ENCODE measurements around the gene NCKAP5.

NCKAP5 gene

DNA sequence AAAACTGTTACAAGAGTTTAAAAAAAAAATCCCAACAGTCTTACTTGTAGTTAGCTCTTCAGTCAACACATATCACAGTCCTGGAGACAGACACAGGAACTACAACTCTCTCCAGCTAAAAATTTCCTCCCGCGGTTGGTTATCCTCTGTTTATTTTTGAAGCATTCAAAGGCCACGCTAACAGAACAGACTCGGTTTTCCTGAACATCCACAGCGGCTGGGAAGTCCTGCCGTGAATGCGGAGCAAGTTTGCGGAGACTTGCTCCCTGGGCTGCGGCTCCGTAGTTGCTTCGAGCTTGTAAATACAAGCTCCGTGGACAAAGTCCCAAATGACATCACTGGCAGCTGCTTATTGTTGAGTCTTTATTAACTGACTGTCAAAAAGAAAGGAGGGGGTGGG is at the start of gene NCKAP5:
Gene NCKAP5 (minus strand): TSS at position 292 of the 400 bp plus-strand sequence. CDS start 50,937 bp downstream, outside the sequence.
- no peak for DNase-seq

GRCh38 chr2:133609664-133610063 is 41.4 kb upstream of the NCKAP5 start:
- no peak for DNase-seq

DNA sequence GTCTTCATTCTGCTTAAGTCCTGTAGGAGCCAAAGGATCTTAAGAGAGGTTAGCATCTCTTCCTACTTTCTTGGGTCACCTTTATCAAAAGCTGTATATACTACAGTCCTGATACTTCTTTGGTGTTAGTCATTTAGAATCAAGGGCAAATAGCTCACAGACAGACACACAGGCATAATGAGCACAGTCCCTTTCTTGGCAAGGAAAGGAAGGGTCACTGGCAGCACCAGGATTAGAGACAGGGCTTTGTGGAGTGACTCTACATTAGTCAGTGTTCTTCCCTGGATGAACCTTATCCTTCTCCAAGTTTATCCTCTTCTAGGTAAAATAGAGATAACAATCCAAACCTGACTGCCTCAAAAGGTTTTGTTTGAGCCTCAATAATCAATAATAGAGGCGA is 40.0 kb upstream of the NCKAP5 start:
- DNase-seq, result no peak

GRCh38 chr2:133607679-133608078 is 39.4 kb upstream of the NCKAP5 start:
- DNase-seq, result no peak

DNA sequence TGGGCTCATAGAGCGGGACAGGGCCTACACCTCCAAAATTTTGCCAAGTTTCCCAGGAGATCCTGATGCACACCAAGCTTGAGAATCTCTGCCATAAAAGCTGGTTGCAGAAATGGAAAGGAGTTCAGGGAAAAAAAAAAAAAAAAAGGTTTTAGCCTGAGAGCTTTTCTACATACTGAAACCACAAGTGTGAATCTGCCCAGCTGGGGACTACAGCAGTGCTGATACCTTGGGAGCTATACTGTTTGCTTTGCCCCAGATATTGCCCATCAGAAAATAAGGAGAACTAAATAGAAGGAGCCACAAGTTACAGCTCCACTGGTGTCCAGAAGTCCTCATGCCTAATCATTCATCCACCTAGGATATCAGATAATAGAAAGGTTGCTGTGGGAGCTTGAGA is 38.4 kb upstream of the NCKAP5 start:
- DNase-seq, result no peak

GRCh38 chr2:133605766-133606137 is 37.5 kb upstream of the NCKAP5 start:
- no peak for DNase-seq

- no peak for DNase-seq
These were observed 36.9 kb upstream of the NCKAP5 start for GRCh38 chr2:133605011-133605765.

- DNase-seq, result no peak
These were observed 34.8 kb upstream of the NCKAP5 start for GRCh38 chr2:133603109-133603508.

DNA sequence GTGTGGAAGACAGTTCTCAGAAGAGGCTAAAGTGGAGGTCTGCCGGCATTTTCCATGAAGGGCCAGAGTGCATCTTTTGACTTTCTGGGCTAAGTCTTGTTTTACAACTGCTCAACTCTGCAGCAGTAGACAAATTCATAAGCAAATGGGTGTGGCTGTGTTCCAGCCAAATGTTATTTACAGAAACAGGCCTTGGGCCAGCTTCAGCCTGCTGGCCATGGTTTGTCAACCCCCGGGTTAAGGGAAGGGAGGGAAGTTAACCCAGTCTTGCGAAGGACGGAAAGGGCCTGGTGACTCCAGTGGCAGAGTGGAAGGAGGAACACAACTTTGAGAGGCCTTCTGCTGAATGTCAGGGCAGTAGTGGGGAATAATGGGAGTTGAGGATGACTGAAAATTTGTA is 34.3 kb upstream of the NCKAP5 start:
- DNase-seq, result no peak

DNA sequence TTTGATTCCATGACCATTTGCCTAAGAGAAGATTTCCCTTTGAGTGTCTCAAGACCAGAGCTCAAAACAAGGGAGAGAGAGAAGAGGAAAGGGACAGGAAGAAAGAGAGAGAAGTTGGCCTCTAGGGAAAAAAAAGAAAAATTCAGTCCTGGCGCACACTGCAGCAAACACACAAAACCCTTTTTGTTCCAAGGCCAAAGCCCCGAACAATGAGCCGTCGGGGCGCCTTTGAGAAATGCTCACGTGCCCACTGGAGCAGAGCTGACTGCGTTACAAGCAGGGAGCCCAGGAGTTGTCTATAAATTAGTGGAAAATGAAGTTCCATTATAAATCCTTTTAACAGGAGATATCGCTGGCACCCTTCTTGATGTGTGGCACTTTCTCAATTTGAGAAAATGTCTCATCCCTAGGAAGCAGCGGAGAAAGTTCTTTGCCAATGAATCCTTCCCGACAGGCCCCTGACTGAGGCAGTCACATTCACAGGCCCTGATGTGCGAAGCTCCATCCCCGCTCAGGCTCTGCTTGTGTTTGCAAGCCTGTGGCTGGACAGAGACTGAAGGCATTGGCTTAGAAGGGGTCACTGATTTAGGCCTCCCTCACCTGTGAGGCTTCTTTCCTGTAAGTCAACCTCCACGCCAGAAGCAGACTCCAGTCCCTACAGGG is 32.1 kb upstream of the NCKAP5 start:
- no peak for DNase-seq

- no peak for DNase-seq
These were observed 31.5 kb upstream of the NCKAP5 start for GRCh38 chr2:133599811-133600210.

DNA sequence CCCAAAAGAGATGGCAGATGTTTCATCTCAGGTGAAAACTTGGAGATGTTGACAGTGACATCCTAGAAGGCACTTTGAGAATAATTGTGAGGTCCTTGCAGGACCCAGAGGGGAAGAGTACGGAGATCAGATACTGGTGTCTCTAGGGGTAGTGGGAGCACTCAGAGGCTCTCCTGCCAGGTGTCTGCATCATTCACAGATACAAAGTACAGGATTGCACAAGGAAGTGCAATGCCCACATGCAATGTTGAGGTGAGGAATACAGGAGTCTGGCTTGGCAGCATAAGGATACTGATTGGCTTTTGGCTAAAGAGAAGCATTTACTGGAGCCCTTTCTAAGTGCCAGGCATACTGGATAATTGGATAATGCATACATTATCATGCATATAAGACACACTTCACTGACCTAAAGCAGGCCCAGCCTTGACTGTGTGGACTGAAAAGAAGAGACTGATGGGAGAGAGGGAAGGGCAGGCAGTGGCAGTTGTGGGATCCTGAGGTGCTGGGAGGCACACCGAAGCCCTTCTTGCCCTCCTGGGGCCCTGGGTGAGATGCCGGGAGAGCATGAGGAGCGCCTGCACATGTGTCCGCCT is 31.0 kb upstream of the NCKAP5 start:
- no peak for DNase-seq

DNA sequence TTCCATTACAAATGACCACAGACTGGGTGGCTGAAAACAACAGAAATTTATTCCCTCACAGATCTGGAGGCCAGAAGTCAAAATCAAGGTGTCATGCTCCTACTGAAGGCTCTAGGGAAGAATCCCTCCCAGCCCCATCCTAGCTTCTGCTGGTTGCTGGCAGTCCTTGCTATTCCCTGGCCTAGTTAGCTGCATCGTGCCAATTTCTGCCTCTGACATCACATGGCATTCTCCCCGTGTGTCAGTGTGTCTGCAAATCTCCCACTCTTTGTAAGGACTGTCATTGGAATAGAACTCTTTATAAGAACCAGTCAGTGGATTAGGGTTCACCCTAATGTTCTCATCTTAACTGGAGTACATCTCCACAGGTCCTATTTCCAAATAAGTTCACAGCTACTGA is 30.5 kb upstream of the NCKAP5 start:
- DNase-seq, result no peak

DNA sequence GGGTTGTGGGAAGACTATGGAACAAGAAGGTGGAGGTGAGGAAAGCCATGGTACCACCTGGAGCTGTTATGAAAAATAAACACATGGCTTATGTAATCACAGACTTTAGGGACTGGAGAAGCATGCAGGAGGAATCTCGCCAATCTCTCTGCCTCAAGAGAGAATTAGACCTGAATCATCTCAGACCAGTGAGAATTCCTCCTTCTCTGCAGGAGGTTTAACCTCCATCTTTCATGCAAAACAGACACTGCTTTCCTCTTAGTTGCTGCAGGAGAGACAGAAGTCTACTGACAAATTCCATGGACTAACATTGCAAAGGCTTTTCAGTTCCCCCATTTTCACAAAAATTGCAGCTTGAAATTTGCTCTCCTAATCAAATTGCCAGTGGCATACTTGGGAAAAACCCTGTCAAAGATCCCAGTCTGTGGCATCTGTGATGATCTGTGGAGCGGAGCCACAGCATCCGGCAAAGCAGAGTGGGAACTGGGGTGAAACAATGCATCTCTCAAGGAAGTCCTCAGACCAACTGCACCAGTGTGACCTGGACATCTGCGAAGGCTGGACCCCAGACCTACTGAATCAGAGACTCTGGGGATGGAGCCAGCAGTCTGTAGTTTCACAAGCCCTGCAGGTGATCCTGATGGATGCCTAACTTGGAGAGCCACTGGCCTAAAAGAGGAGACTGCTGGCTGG is 28.6 kb upstream of the NCKAP5 start:
- no peak for DNase-seq

DNA sequence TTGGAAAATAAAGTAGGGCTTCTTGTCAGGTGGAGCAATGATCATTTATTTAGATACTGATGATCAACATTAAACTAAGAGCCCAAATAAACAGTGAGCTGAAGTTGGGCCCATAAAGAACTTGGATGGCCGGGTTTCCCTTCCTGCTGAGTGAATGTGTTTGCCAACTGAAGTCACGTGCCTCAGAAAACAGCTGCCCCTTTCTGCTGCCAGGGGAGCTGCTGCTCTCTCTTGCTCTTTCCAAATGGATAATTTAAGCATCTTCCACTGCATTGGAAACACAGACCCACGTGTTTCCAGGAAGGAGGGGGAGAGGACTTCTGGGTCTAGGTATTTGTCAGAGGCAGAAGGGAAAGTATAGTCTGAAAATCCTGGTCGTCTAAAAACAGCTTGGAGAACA is 22.9 kb upstream of the NCKAP5 start:
- DNase-seq, result no peak

DNA sequence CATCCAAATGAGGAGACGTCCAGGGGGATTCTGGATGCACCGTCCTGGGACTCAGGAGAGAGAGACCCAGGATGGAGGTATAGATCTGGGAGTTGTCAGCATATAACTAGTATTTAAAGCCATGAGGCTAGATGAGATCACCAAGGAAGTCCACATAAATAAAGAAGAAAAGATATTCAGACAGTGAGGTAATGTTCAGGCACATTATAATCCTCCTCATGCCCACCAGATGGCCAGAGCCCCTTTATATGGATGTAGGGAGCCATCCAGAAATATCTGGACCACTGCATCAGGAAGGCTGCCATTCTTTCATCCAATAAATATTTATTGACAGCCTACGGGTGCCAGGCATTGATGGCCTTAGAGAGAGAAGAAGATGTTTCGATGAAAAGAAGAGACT is 21.2 kb upstream of the NCKAP5 start:
- no peak for DNase-seq

DNA sequence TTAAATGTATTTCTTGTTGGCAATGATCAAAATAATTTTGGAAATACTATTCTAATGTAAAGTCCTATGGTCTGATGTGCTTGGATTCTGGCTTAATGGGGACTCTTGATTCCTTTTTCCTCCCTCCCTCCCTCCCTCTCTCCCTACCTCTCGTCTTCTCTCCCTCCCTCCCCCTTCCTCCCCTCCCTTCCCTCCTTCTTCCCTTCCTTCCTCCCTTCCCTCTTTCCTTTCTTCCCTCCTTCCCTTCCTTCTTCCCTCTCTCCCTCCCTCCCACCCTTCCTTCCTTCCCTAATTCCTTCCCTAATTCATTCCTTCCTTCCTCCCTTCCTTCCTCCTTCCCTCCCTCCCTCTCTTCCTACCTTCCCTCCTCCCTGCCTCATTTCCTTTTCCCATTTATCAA is 19.9 kb upstream of the NCKAP5 start:
- no peak for DNase-seq

DNA sequence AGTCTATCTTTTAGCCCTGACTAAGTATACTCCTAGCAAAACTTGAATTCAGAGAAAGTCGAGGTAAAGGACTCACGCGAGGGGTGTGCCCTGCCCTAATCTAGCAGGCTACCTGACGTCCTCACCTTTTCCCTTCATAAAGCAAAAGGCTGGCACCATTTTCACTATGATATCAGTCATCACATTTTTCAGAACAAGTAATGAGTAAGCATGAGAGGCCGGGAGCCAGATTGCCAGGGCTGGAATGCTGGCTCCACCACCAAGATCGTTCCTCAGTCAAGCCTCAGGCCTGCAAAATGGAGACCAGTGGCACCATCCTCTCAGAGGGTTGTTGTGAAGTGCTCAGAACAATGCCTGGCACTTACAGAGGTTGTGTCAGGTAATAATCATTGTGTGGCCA is 18.7 kb upstream of the NCKAP5 start:
- no peak for DNase-seq

DNA sequence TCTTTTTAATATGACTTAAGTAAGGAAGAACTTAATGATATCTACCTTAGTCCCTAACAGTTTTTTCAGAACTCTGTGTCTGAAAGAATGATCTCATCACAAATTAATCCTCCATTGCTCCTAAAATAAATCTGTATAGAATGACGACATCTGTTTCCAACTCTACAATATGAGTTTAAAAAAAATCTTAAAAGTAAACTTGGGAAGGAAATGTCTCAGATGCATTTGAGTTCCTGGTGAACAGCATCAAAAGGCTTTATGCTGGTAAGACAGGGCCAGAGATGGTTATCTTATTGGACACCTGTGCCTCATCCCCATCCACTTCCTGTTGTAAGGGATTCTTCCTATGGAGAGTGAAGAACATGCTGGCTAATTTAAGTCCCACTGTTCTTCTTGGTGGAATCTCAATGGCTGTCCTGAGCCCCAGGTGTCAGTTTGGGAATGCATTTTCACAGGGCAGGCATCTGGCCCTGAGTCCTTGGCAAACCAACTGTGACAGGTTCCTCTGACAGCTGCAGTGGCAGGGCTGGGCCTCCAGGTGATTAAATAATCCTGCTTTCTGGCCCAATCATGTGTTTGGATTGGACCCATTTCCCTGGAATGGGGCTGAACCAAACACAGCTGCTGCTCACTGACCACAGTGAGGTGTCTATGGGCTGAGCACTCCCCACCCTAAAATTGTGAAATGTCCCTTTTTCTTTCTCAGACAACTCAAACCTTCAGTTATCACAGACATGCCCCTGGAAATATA is 12.9 kb upstream of the NCKAP5 start:
- no peak for DNase-seq

GRCh38 chr2:133579274-133579673 is 11.0 kb upstream of the NCKAP5 start:
- no peak for DNase-seq

DNA sequence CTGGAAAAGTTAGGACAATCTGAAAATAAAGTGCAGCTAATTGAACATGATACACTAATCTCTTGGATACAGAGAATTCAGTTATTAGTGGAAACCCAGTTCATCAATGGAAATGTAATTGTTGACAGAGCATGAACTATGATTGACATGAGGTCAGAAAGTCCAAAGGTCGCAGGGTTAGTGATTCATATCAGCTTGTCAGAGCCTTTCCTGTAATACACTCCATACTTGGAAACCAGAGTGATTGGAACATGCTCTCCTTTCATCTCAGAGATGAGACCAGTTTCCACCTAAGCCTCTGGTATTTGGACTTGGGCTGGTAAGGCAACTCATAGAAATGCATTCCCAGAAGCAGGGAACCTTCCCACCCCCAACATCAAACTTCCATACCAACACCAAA is 8.5 kb upstream of the NCKAP5 start:
- no peak for DNase-seq

DNA sequence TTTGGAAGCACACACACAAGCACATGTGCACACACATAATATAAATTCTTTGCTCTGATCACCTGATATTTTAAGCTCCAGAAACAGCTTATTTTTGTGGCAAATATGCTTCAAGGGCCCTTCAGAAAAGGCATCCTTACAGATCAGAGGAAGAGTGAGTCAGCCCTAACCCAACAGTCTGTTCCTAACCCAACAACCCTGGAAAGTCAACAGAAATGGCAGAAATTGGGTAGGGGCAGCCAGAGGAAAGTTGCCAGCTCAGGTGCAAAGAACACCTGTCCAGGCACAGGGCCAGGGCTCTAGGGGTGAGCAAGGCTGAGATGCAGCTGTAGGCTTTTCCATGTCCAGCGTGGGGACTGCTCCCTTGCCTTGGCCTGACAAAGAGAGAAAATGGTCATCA is 6.4 kb upstream of the NCKAP5 start:
- DNase-seq, result no peak

- DNase-seq, result no peak
These were observed 5.9 kb upstream of the NCKAP5 start for GRCh38 chr2:133574186-133574585.

Data from activated CD4-positive, alpha-beta T cell treated with anti-CD3 and anti-CD28 coated beads, Interleukin-2, amount 50 U/mL, for 4 hours (primary cell).